ENCODE results near the gene SNTB2. TPM values are rescaled to one million over a fixed set of nuclear protein-coding genes. Genes with fewer than 3 reads are reported as not detected.

Gene SNTB2
- total and polyA plus RNA-seq, 2 of the 13 experiments (the other 11 are each of a cell fraction or from before 2014, with no cell fraction given): 11.5 to 19.2 TPM

- Histone ChIP-seq H3K4me2 (ENCODE audit: low read depth, low read length) (no peak overlapping the region), H3K27ac (ENCODE audit: extremely low read length, insufficient read depth, low read length) (no peak overlapping the region), H3K36me3 (replicated peaks in 1 of 2; ENCODE audit: control insufficient read depth in 1 of 2, insufficient read depth in 2 of 2, low read length in 2 of 2) (peaks cover 24 to 54% of the 10 kb centered on the region in 2 experiments), H2AFZ (ENCODE audit: low read length) (no peak overlapping the region), H3K4me1 (ENCODE audit: insufficient read depth, low read length) (no peaks in the 10 kb centered on the region), H4K20me1 (ENCODE audit: insufficient read depth, low read length) (no peaks in the 10 kb centered on the region), H3K9ac (ENCODE audit: insufficient read depth, low read depth, low read length) (no peak overlapping the region), H3K9me3 (ENCODE audit: low read length) (no peaks in the 10 kb centered on the region), H3K4me3 (replicated peaks in 1 of 3; ENCODE audit: insufficient read depth in 1 of 3, low read depth in 2 of 3, low read length in 3 of 3) (no peak overlapping the region), H3K27me3 (ENCODE audit: control insufficient read depth in 1 of 2, insufficient read depth in 2 of 2, low read length in 2 of 2) (no peaks in the 10 kb centered on the region), H3K79me2 (ENCODE audit: insufficient read depth, low read length) (no peaks in the 10 kb centered on the region)
- in situ Hi-C loops (cut with HindIII; ENCODE audit: extremely low pct_ligation_motif_present, low pct_unique_long_range_greater_than_20kb) (no loop called here), intact Hi-C loops (cut with micrococcal nuclease; ENCODE audit: unreplicated experiment) (no loop called here)
- DNase-seq (ENCODE audit: low spot score): no peak
- POLR2A ChIA-PET: no interaction called here
- WGBS (ENCODE audit: low lambda C conversion rate): 96% methylated on average over 6 of the region's 6 CpGs
- CTCF ChIA-PET (ENCODE audit: low intra/inter-chr PET ratio, low total read pairs): no interaction called here
- ATAC-seq: no peak
- FAIRE-seq: no peak
- no TSS peak for BruUV-seq (replicated peaks)
- TF ChIP-seq ZNF292 (CRISPR knock-in tag; IDR thresholded peaks at IDR 0.05; ENCODE audit: borderline replicate concordance, low read depth): no peak
- no peak for TF ChIP-seq ZSCAN21 (CRISPR knock-in tag; IDR thresholded peaks at IDR 0.05; ENCODE audit: borderline replicate concordance)
- TF ChIP-seq ZNF414 (CRISPR knock-in tag; IDR thresholded peaks at IDR 0.05): no peak
- no peak for TF ChIP-seq KLF9 (CRISPR knock-in tag; IDR thresholded peaks at IDR 0.05; ENCODE audit: low read depth)
- TF ChIP-seq PHF20 (CRISPR knock-in tag; IDR thresholded peaks at IDR 0.05): no peak
- no peak for TF ChIP-seq ONECUT2 (CRISPR knock-in tag; IDR thresholded peaks at IDR 0.05)
- no peak for TF ChIP-seq SAFB2 (CRISPR knock-in tag; IDR thresholded peaks at IDR 0.05; ENCODE audit: borderline replicate concordance, low read depth)
- TF ChIP-seq FOSL2 (CRISPR knock-in tag; IDR thresholded peaks at IDR 0.05): no peak
- TF ChIP-seq ZNF720 (CRISPR knock-in tag; IDR thresholded peaks at IDR 0.05): no peak
- TF ChIP-seq NAIF1 (CRISPR knock-in tag; IDR thresholded peaks at IDR 0.05; ENCODE audit: borderline replicate concordance): no peak
- no peak for TF ChIP-seq ASH2L (IDR thresholded peaks at IDR 0.05; ENCODE audit: insufficient read length, low read depth, low read length)
Observed at GRCh38 chr16:69169607-69170352, 17.2 kb upstream of the SNTB2 start.
